ENCODE data around the gene YLPM1. TPM values are rescaled to one million over a fixed set of nuclear protein-coding genes. Genes with fewer than 3 reads are reported as not detected.
"Not testable (repeated sequence)": the region's sequence is repeated elsewhere in the genome, so short reads cannot be mapped to it uniquely, and the experiment has no call there.

Gene YLPM1
- total RNA-seq, 4 donors from 2014 or later, result 28.9 to 73.1 (median 47.3) TPM

- ATAC-seq (ENCODE audit: low FRiP score), result no peak
- TF ChIP-seq, protein P1, sequence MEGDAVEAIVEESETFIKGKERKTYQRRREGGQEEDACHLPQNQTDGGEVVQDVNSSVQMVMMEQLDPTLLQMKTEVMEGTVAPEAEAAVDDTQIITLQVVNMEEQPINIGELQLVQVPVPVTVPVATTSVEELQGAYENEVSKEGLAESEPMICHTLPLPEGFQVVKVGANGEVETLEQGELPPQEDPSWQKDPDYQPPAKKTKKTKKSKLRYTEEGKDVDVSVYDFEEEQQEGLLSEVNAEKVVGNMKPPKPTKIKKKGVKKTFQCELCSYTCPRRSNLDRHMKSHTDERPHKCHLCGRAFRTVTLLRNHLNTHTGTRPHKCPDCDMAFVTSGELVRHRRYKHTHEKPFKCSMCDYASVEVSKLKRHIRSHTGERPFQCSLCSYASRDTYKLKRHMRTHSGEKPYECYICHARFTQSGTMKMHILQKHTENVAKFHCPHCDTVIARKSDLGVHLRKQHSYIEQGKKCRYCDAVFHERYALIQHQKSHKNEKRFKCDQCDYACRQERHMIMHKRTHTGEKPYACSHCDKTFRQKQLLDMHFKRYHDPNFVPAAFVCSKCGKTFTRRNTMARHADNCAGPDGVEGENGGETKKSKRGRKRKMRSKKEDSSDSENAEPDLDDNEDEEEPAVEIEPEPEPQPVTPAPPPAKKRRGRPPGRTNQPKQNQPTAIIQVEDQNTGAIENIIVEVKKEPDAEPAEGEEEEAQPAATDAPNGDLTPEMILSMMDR (IDR thresholded peaks at IDR 0.05), result no peak
- no peak for DNase-seq (ENCODE audit: low spot score)
Observed at GRCh38 chr14:74735125-74735524, 28.0 kb upstream of the YLPM1 start.

- ATAC-seq (ENCODE audit: low FRiP score) (no peak), DNase-seq (ENCODE audit: low spot score) (no peak)
- TF ChIP-seq, protein P1 (IDR thresholded peaks at IDR 0.05), result no peak
Observed at GRCh38 chr14:74737753-74738325, 25.3 kb upstream of the YLPM1 start.

- ATAC-seq (ENCODE audit: low FRiP score) (no peak), DNase-seq (ENCODE audit: low spot score) (no peak)
- TF ChIP-seq, protein P1 (IDR thresholded peaks at IDR 0.05), result no peak
Observed at GRCh38 chr14:74739293-74740030, 23.7 kb upstream of the YLPM1 start.

DNA sequence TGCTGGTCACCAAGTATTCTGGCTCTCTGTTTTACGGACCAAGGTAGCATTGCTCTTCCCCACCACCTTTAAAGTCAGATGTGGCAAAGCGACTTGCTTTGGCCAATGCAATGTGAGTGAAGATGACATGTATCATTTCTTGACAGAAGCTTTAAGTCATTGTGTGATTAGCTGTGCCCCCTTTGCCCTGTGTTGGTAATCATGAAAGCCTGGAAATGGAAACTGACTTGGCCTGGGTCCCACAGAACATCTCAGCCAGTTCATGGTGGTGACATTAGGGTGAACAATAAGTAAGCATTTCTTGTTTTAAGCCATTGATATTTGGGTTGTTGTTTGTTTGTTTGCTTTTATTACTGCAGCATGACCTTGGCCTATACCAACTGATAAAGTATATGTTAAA, 15.9 kb upstream of the YLPM1 start:
- DNase-seq (ENCODE audit: low spot score), result no peak
- no peak for ATAC-seq (ENCODE audit: low FRiP score)
- TF ChIP-seq, protein P1 (IDR thresholded peaks at IDR 0.05), result no peak

DNA sequence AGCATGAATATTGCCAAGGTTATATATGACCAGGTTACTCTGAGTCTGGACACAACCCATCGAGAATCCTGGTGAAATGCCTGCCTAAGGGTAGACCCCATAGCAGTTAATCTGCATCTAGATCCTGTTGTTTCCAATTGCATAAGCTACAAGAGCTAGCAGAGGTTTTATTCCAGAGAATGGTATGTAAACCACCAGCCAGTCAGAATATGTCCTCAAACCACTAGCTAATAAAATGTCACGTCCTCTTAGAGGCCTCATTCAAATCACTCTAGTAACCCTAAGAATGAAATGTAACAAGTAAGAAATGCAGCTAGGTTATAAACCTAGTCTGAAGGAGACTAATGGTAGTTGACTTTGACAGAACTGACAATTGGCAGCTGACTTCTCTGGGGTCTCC, 9.0 kb upstream of the YLPM1 start:
- ATAC-seq (ENCODE audit: low FRiP score), result no peak
- no peak for DNase-seq (ENCODE audit: low spot score)
- TF ChIP-seq, protein P1 (IDR thresholded peaks at IDR 0.05), result no peak

DNA sequence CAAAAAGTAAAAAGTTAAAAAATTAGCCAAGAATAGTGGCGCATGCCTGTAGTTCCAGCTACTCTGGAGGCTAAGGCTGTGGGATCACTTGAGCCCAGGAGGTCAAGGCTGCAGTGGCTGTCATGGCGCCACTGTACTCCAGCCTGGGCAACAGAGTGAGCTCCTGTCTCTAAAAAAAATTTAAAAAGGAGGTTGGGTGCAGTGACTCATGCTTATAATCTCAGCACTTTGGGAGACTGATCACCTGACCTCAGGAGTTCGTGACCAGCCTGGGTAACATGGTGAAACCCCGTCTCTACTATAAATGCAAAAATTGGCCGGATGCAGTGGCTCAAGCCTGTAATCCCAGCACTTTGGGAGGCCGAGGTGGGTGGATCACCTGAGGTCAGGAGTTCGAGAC, 8.2 kb upstream of the YLPM1 start:
- no peak for ATAC-seq (ENCODE audit: low FRiP score)
- TF ChIP-seq, protein P1 (IDR thresholded peaks at IDR 0.05), result no peak

GRCh38 chr14:74756326-74756725, 6.8 kb upstream of the YLPM1 start:
- no peak for DNase-seq (ENCODE audit: low spot score)
- TF ChIP-seq, protein P1 (IDR thresholded peaks at IDR 0.05), result no peak
- ATAC-seq (ENCODE audit: low FRiP score), result no peak

More for the DNA sequence above, 8.2 kb upstream of the YLPM1 start:
- DNase-seq (ENCODE audit: low spot score), result no peak

GRCh38 chr14:74758505-74758904, 4.6 kb upstream of the YLPM1 start:
- ATAC-seq (ENCODE audit: low FRiP score), result not testable (repeated sequence)

More at GRCh38 chr14:74758505-74758904, 4.6 kb upstream of the YLPM1 start:
- DNase-seq (ENCODE audit: low spot score), result not testable (repeated sequence)

Measured in omental fat pad (tissue), 4 donors.